HepG2 (cell line): ENCODE results near the gene IGSF8. TPM values are rescaled to one million over a fixed set of nuclear protein-coding genes. Genes with fewer than 3 reads are reported as not detected.

Source experiments
- ARHGAP35 ChIP-seq: sonication (generic); formaldehyde crosslinking; IDR thresholded peaks from 2 replicates; pipeline ENCODE4 v1.9.0; 2022; ENCODE audit warnings: mild to moderate bottlenecking, inconsistent platforms, moderate library complexity, missing genetic modification reagents, borderline replicate concordance
- ESRRA ChIP-seq: sonication (generic); formaldehyde crosslinking; IDR thresholded peaks from 2 replicates; pipeline ENCODE4 v1.5.1; 2020; ENCODE audit warnings: mild to moderate bottlenecking, low read depth, missing genetic modification reagents
- FLYWCH1 ChIP-seq: sonication (generic); formaldehyde crosslinking; IDR thresholded peaks from 2 replicates; pipeline ENCODE4 v1.8.1; 2023; ENCODE audit warnings: mild to moderate bottlenecking, missing genetic modification reagents
- HDAC1 ChIP-seq: sonication (generic); formaldehyde crosslinking; IDR thresholded peaks from 2 replicates; pipeline ENCODE4 v1.5.1; 2020; ENCODE audit warnings: mild to moderate bottlenecking, missing genetic modification reagents
- HMGXB4 ChIP-seq, 2 experiments: sonication (generic) in 1 of 2; formaldehyde crosslinking in 1 of 2; IDR thresholded peaks; 2 replicates each; pipeline versions ENCODE4 v1.4.0 to v1.6.1; 2018 to 2020; ENCODE audit warnings: missing genetic modification reagents in 2 of 2, borderline replicate concordance in 1 of 2, low read depth in 1 of 2, mild to moderate bottlenecking in 1 of 2, missing biosample characterization in 1 of 2
- KDM5A ChIP-seq: fragments of 200-600 bp; sonication (generic); IDR thresholded peaks from 2 replicates; pipeline ENCODE4 v1.7.0; 2018; ENCODE audit warnings: antibody characterized with exemption, mild to moderate bottlenecking, low read length, borderline replicate concordance
- LCORL ChIP-seq, 2 experiments: fragments of 450-650 bp in 1 of 2; sonication (generic) in 1 of 2; formaldehyde crosslinking in 1 of 2; IDR thresholded peaks; 2 replicates each; pipeline versions ENCODE4 v1.5.0 to v1.6.1; 2017 to 2020; ENCODE audit warnings: antibody characterized with exemption in 1 of 2, missing genetic modification reagents in 1 of 2
- MXI1 ChIP-seq: IDR thresholded peaks from 3 replicates; pipeline ENCODE4 v1.6.1; 2012; ENCODE audit warnings: low read depth, low read length, inconsistent platforms, borderline replicate concordance
- SNAPC4 ChIP-seq: sonication (generic); formaldehyde crosslinking; IDR thresholded peaks from 2 replicates; pipeline ENCODE4 v1.4.0; 2020; ENCODE audit warnings: mild to moderate bottlenecking, missing genetic modification reagents
- SNAPC5 ChIP-seq: sonication (generic); formaldehyde crosslinking; IDR thresholded peaks from 2 replicates; pipeline ENCODE4 v1.8.1; 2023; ENCODE audit warnings: mild to moderate bottlenecking, missing genetic modification reagents, borderline replicate concordance
- ZBTB26 ChIP-seq: IDR thresholded peaks from 2 replicates; pipeline ENCODE4 v1.6.1; 2016; ENCODE audit warnings: missing compliant biosample characterization, missing genetic modification reagents, borderline replicate concordance
- ZNF225 ChIP-seq: sonication (generic); formaldehyde crosslinking; IDR thresholded peaks from 2 replicates; pipeline ENCODE4 v1.4.0; 2020; ENCODE audit warnings: mild to moderate bottlenecking, missing genetic modification reagents
- ZNF557 ChIP-seq: sonication (generic); formaldehyde crosslinking; IDR thresholded peaks from 2 replicates; pipeline ENCODE4 v1.4.0; 2020; ENCODE audit warnings: missing genetic modification reagents
- ZSCAN20 ChIP-seq: sonication (generic); formaldehyde crosslinking; IDR thresholded peaks from 2 replicates; pipeline ENCODE4 v1.4.0; 2020; ENCODE audit warnings: missing genetic modification reagents, mild to moderate bottlenecking, borderline replicate concordance
- polyA plus RNA-seq, 8 experiments: library from polyadenylated mRNA; depleted of rRNA in 3 of 8; stranded (reverse) in 7 of 8; unstranded in 1 of 8; fragments of >200 nt; fragmentation: Illumina TruSeq in 4 of 8; extraction: Trizol in 4 of 8; gene quantifications; 2 replicates each; pipeline versions ENCODE4 v1.2.1 to v1.2.3, GENCODE V29; 2011 to 2016; ENCODE audit warnings: low read depth in 4 of 8, missing spikeins in 1 of 8, mixed read lengths in 1 of 8; ENCODE audit not compliant: insufficient read depth in 1 of 8
- total RNA-seq, 5 experiments: library from RNA; depleted of rRNA; stranded (reverse); fragments of >200 nt; fragmentation: Illumina TruSeq; extraction: Trizol; gene quantifications; 2 replicates each; pipeline ENCODE4 v1.2.3, GENCODE V29; 2016; ENCODE audit warnings: low read depth in 1 of 5
- TF ChIP-seq, protein P1 (sequence below): sonication (generic); formaldehyde crosslinking; IDR thresholded peaks from 2 replicates; pipeline ENCODE4 v1.5.1; 2020; ENCODE audit warnings: mild to moderate bottlenecking, moderate library complexity, missing genetic modification reagents

IGSF8 gene
- total and polyA plus RNA-seq, 2 of the 13 experiments (the other 11 are each of a cell fraction or from before 2014, with no cell fraction given), result 24.0 to 41.0 TPM

GRCh38 chr1:160097911-160098851, at the start of gene IGSF8 (continued):
- TF ChIP-seq, protein P1, sequence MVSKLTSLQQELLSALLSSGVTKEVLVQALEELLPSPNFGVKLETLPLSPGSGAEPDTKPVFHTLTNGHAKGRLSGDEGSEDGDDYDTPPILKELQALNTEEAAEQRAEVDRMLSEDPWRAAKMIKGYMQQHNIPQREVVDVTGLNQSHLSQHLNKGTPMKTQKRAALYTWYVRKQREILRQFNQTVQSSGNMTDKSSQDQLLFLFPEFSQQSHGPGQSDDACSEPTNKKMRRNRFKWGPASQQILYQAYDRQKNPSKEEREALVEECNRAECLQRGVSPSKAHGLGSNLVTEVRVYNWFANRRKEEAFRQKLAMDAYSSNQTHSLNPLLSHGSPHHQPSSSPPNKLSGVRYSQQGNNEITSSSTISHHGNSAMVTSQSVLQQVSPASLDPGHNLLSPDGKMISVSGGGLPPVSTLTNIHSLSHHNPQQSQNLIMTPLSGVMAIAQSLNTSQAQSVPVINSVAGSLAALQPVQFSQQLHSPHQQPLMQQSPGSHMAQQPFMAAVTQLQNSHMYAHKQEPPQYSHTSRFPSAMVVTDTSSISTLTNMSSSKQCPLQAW (CRISPR knock-in tag), result 0 out of 2 replicates have a peak, but pooled peaks have one; percentile 22
- TF ChIP-seq HDAC1 (CRISPR knock-in tag), result peak; percentile 58; the same call in 1 of the 2 replicates
- no peak for TF ChIP-seq SNAPC4 (CRISPR knock-in tag)
- TF ChIP-seq ZBTB26, result no peak
- TF ChIP-seq ARHGAP35, result 0 out of 2 replicates have a peak, but pooled peaks have one; percentile 54
- peak; percentile 59; the same call in 1 of the 2 replicates for TF ChIP-seq KDM5A
- no peak; the same call in 1 of the 2 replicates for TF ChIP-seq ZNF225 (CRISPR knock-in tag)
- no peak for TF ChIP-seq ZNF557 (CRISPR knock-in tag)
- TF ChIP-seq HMGXB4 (CRISPR knock-in tag; IDR thresholded peaks at IDR 0.05; ENCODE audit: borderline replicate concordance in 1 of 2, low read depth in 1 of 2), result 0 out of 4 replicates have a peak, but pooled peaks of 1 of the 2 experiments have one; percentile 29
- no peak for TF ChIP-seq ZSCAN20 (CRISPR knock-in tag)
- 0 out of 2 replicates have a peak, but pooled peaks have one; percentile 14 for TF ChIP-seq FLYWCH1 (CRISPR knock-in tag)
- TF ChIP-seq SNAPC5 (CRISPR knock-in tag), result no peak
- 0 out of 2 replicates have a peak, but pooled peaks have one; percentile 33 for TF ChIP-seq ESRRA
- peak; percentile 58; the same call in 1 of the 3 replicates for TF ChIP-seq MXI1
- no peak for TF ChIP-seq LCORL (IDR thresholded peaks at IDR 0.05)
- no peak for TF ChIP-seq LCORL (CRISPR knock-in tag; IDR thresholded peaks at IDR 0.05)
